ENCODE measurements around the gene ADRA2C.

DNA sequence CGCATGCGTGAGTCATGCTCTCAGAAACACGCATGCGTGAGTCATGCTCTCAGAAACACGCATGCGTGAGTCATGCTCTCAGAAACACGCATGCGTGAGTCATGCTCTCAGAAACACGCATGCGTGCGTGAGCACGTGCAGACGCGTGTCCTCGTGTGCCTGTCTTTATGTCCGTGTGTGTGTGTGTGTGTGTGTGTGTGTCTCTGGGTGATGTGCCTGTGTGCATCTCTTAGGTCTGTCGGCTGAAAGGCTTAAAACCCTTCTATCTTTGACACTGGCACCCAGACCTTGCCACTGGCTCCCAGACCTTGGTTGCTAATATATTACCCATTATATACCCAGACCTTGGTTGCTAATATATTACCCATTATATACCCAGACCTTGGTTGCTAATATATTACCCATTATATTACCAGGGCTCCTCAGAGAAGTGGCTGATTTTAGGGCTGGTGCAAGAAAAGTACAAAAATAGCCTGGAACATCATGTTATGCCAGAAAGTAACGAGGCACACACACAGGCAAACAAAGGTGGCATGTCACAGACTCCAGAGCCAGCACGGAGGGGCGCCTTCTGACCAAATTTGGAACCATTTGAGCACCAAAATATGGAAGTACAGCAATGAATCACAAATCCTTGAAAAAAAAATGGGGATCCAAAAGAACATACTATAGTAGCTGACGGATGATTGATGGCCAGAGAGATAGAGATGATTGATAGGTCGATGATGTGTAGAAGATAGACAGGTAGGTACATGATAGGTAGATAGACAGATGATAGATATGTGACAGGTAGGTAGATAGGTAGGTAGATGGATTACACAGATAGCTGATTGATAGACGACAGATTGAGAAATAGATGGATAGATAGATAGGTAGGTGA, 19.2 kb upstream of the ADRA2C start:
- TF ChIP-seq EZH2 (IDR thresholded peaks at IDR 0.05; ENCODE audit: borderline replicate concordance, low read depth, low read length, severe bottlenecking), result no peak
- TF ChIP-seq, protein P1, sequence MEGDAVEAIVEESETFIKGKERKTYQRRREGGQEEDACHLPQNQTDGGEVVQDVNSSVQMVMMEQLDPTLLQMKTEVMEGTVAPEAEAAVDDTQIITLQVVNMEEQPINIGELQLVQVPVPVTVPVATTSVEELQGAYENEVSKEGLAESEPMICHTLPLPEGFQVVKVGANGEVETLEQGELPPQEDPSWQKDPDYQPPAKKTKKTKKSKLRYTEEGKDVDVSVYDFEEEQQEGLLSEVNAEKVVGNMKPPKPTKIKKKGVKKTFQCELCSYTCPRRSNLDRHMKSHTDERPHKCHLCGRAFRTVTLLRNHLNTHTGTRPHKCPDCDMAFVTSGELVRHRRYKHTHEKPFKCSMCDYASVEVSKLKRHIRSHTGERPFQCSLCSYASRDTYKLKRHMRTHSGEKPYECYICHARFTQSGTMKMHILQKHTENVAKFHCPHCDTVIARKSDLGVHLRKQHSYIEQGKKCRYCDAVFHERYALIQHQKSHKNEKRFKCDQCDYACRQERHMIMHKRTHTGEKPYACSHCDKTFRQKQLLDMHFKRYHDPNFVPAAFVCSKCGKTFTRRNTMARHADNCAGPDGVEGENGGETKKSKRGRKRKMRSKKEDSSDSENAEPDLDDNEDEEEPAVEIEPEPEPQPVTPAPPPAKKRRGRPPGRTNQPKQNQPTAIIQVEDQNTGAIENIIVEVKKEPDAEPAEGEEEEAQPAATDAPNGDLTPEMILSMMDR (IDR thresholded peaks at IDR 0.05; ENCODE audit: borderline replicate concordance, extremely low read depth, low read length, poor library complexity, severe bottlenecking), result no peak
